ENCODE results near the gene ESPL1. TPM values are rescaled to one million over a fixed set of nuclear protein-coding genes. Genes with fewer than 3 reads are reported as not detected.

The ESPL1 gene
- 15.3 to 20.4 TPM (median 18.2 TPM) in 5 replicates for total RNA-seq (2022; extraction: Qiagen RNA extraction)

DNA sequence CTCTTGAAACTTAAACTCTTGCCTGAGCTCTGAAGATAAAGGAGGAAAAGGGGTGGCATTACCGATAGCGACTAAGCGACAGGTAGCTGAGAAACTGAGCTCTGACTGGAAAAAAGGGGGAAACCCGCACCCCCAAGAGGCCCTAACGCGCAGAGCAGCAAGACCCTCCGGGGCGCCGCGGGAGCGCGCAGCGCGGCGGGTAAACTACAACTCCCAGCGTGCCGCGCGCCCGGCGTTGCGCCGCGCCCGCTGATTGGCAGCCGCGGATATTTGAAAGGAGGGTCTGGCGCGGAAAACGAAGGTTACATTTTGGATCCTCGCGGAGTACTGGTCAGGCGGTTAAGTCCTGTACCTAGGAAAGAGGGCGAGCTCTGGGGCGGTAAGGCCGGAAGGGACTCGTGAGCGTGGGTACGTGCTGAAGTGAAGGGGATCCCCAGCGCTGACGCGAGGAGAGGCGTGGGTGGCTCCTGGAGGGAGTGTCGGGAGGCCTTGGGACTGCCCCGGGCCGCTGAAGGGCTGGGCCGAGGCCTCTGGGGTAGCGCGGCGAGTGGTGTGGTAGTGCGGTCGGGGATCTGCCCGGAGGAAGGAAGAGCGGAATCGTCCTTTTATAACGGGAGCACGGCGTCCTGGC is at the start of gene ESPL1:
Gene ESPL1, plus strand, starts transcription at position 301 of the 631 bp plus-strand sequence. CDS start 468 bp downstream, outside the sequence.

GRCh38 chr12:53231921-53232645 is 36.0 kb upstream of the ESPL1 start, which contains the start of gene RARG:
RARG (minus strand) TSS chr12:53232209; CDS start chr12:53227545, 4,664 bp downstream.

GRCh38 chr12:53295070-53295890 is 27.2 kb downstream of the ESPL1 start, which contains the start of gene PFDN5:
PFDN5 (plus strand) TSS chr12:53295542; CDS start chr12:53295568, 26 bp downstream.

GRCh38 chr12:53299454-53300180 is 31.5 kb downstream of the ESPL1 start, which contains the start of gene MYG1:
MYG1 (plus strand) TSS chr12:53299695; CDS start chr12:53299738, 43 bp downstream.

GRCh38 chr12:53336181-53336681 is 68.1 kb downstream of the ESPL1 start, which contains the start of gene SP7:
SP7 (minus strand) TSS chr12:53336354; CDS start chr12:53335646, 708 bp downstream.

Other genes with a start within 250 kb of the ESPL1 start
- gene TNS2, start 218.2 kb upstream of the ESPL1 start, total RNA-seq (2022; extraction: Qiagen RNA extraction): 43.2 to 68.0 TPM (median 59.7 TPM) in 5 replicates
- gene SPRYD3, start 188.9 kb upstream of the ESPL1 start, total RNA-seq (2022; extraction: Qiagen RNA extraction): 35.1 to 38.6 TPM (median 37.6 TPM) in 5 replicates
- 143 to 250 TPM (median 245 TPM) in 5 replicates for gene IGFBP6, start 170.6 kb upstream of the ESPL1 start, total RNA-seq (2022; extraction: Qiagen RNA extraction)
- gene SOAT2, start 164.8 kb upstream of the ESPL1 start, total RNA-seq (2022; extraction: Qiagen RNA extraction): 0.07 to 0.30 TPM (median 0.24 TPM) in 5 replicates
- 13.3 to 15.6 TPM (median 14.4 TPM) in 5 replicates for gene ZNF740, start 87.6 kb upstream of the ESPL1 start, total RNA-seq (2022; extraction: Qiagen RNA extraction)
- gene CSAD, start 87.4 kb upstream of the ESPL1 start, total RNA-seq (2022; extraction: Qiagen RNA extraction): 4.8 to 6.8 TPM (median 5.9 TPM) in 5 replicates
- 0.22 to 0.46 TPM (median 0.36 TPM) in 5 replicates for gene ITGB7, start 61.0 kb upstream of the ESPL1 start, total RNA-seq (2022; extraction: Qiagen RNA extraction)
- gene RARG, start 36.1 kb upstream of the ESPL1 start, total RNA-seq (2022; extraction: Qiagen RNA extraction): 21.1 to 25.7 TPM (median 22.7 TPM) in 5 replicates
- gene PFDN5, start 27.2 kb downstream of the ESPL1 start, total RNA-seq (2022; extraction: Qiagen RNA extraction): 457 to 527 TPM (median 485 TPM) in 5 replicates
- gene MYG1, start 31.4 kb downstream of the ESPL1 start, total RNA-seq (2022; extraction: Qiagen RNA extraction): 67.4 to 95.0 TPM (median 90.4 TPM) in 5 replicates
- gene AAAS, start 53.3 kb downstream of the ESPL1 start, total RNA-seq (2022; extraction: Qiagen RNA extraction): 75.1 to 79.2 TPM (median 78.0 TPM) in 5 replicates
- gene SP7, start 68.1 kb downstream of the ESPL1 start, total RNA-seq (2022; extraction: Qiagen RNA extraction): 0.03 TPM in 1 of 5 replicates, not detected in the others
- gene SP1, start 111.9 kb downstream of the ESPL1 start, total RNA-seq (2022; extraction: Qiagen RNA extraction): 17.9 to 22.6 TPM (median 21.9 TPM) in 5 replicates
- 0.48 to 1.1 TPM (median 1.00 TPM) in 5 replicates for gene AMHR2, start 155.6 kb downstream of the ESPL1 start, total RNA-seq (2022; extraction: Qiagen RNA extraction)
- gene PRR13, start 173.4 kb downstream of the ESPL1 start, total RNA-seq (2022; extraction: Qiagen RNA extraction): 245 to 335 TPM (median 306 TPM) in 5 replicates
- gene PCBP2, start 183.8 kb downstream of the ESPL1 start, total RNA-seq (2022; extraction: Qiagen RNA extraction): 605 to 627 TPM (median 623 TPM) in 5 replicates
- gene MAP3K12, start 231.2 kb downstream of the ESPL1 start, total RNA-seq (2022; extraction: Qiagen RNA extraction): 10.0 to 12.8 TPM (median 12.0 TPM) in 5 replicates
- gene TARBP2, start 233.0 kb downstream of the ESPL1 start, total RNA-seq (2022; extraction: Qiagen RNA extraction): 40.9 to 54.3 TPM (median 50.5 TPM) in 5 replicates
- 0.19 to 0.24 TPM in 2 of 5 replicates, not detected in the others for gene NPFF, start 239.2 kb downstream of the ESPL1 start, total RNA-seq (2022; extraction: Qiagen RNA extraction)

All from A549 treated with AZD2906 at 1 μM for 4 hours (cell line).